Measurements from ENCODE around the gene BMX. TPM values are rescaled to one million over a fixed set of nuclear protein-coding genes. Genes with fewer than 3 reads are reported as not detected.

The BMX gene
- total RNA-seq, 1 experiment from 2014 or later: not detected

GRCh38 chrX:15483891-15484290 is 16.7 kb upstream of the BMX start:
- Histone ChIP-seq H3F3A (ENCODE audit: low read length, unreplicated experiment) (no peaks in the 10 kb centered on the region), H3K27ac (ENCODE audit: low read length) (no peak overlapping the region), H3K4me2 (ENCODE audit: low read length) (no peak overlapping the region), H3K4me3 (ENCODE audit: low read length) (no peak overlapping the region), H3K4me1 (ENCODE audit: insufficient read depth, low read length) (no peaks in the 10 kb centered on the region), H3K27me3 (ENCODE audit: low read length) (no peaks in the 10 kb centered on the region), H3K79me2 (ENCODE audit: low read length) (no peaks in the 10 kb centered on the region), H4K20me1 (ENCODE audit: low read length) (no peaks in the 10 kb centered on the region), H2AFZ (ENCODE audit: low read length) (no peak overlapping the region), H3K36me3 (ENCODE audit: low read depth, low read length) (peaks cover 8% of the 10 kb centered on the region), H3K9me2 (replicated peaks; ENCODE audit: low read length) (no peaks in the 10 kb centered on the region), H3K9me3 (ENCODE audit: low read length) (no peaks in the 10 kb centered on the region), H3K9ac (ENCODE audit: low read length) (no peak overlapping the region)
- BruUV-seq (replicated peaks): no TSS peak
- TF ChIP-seq CTCF (conservative IDR thresholded peaks at IDR 0.05; ENCODE audit: low read depth, low read length) (no peak), EZH2phosphoT487 (IDR thresholded peaks at IDR 0.05; ENCODE audit: borderline replicate concordance, low read length) (no peak), EZH2 (IDR thresholded peaks at IDR 0.05; ENCODE audit: low read length, unreplicated experiment) (no peak)
- CTCF ChIA-PET: no interaction called here
- no peak for ATAC-seq
- POLR2A ChIA-PET (ENCODE audit: unreplicated experiment): no interaction called here
- intact Hi-C loops (cut with micrococcal nuclease): no loop called here
- DNase-seq: no peak

- peak overlapping the region; percentile 84 for H3K4me3 ChIP-seq (ENCODE audit: low read length)
- CTCF ChIA-PET: interaction anchor here (0.6 to 1.8 kb wide), 2 partner anchors 17 to 343 kb away, joined by 3 to 8 read pairs; no protein-coding TSS in a partner anchor
- no TSS peak for BruUV-seq (replicated peaks)
Measured at GRCh38 chrX:15492469-15492868, 8.1 kb upstream of the BMX start.

More at GRCh38 chrX:15492469-15492868, 8.1 kb upstream of the BMX start:
- TF ChIP-seq EZH2phosphoT487 (IDR thresholded peaks at IDR 0.05; ENCODE audit: borderline replicate concordance, low read length): no peak
- no peak for TF ChIP-seq CTCF (conservative IDR thresholded peaks at IDR 0.05; ENCODE audit: low read depth, low read length)
- TF ChIP-seq EZH2 (IDR thresholded peaks at IDR 0.05; ENCODE audit: low read length, unreplicated experiment): no peak
- Histone ChIP-seq H3K4me2 (ENCODE audit: low read length) (peak overlapping the region; percentile 92), H3K4me1 (ENCODE audit: insufficient read depth, low read length) (peaks cover 16% of the 10 kb centered on the region), H3K27me3 (ENCODE audit: low read length) (no peaks in the 10 kb centered on the region), H4K20me1 (ENCODE audit: low read length) (no peaks in the 10 kb centered on the region), H3K9me3 (ENCODE audit: low read length) (no peaks in the 10 kb centered on the region), H3K27ac (ENCODE audit: low read length) (peak overlapping the region; percentile 81), H3K9ac (ENCODE audit: low read length) (peak overlapping the region; percentile 94), H3K79me2 (ENCODE audit: low read length) (peaks cover 26% of the 10 kb centered on the region), H3K36me3 (ENCODE audit: low read depth, low read length) (peaks cover 11% of the 10 kb centered on the region; the same call in 1 of the 2 replicates), H3K9me2 (replicated peaks; ENCODE audit: low read length) (no peaks in the 10 kb centered on the region), H3F3A (ENCODE audit: low read length, unreplicated experiment) (no peaks in the 10 kb centered on the region), H2AFZ (ENCODE audit: low read length) (peak overlapping the region; percentile 89)
- POLR2A ChIA-PET (ENCODE audit: unreplicated experiment): interaction anchor here (0.5 kb wide), 1 partner anchor 18 kb away, joined by 4 read pairs; no protein-coding TSS in a partner anchor
- ATAC-seq (no peak), DNase-seq (no peak)
- intact Hi-C loops (cut with micrococcal nuclease): no loop called here

Measured in PC-3 (cell line).